SU-DHL-6 (cell line): ENCODE data around the gene TRPM3.

Source experiments
- EZH2phosphoT487 ChIP-seq: fragments of 200-600 bp; sonication (generic), shearing (Covaris generic); conservative IDR thresholded peaks from 2 replicates; pipeline ENCODE4 v1.6.1; 2018; ENCODE audit warnings: mild to moderate bottlenecking, antibody characterized with exemption, low read length, moderate library complexity, mixed read lengths
- TF ChIP-seq, protein P1 (sequence below): fragments of 200-600 bp; sonication (generic); IDR thresholded peaks from one replicate; pipeline ENCODE4 v1.5.1; 2017; ENCODE audit warnings: antibody characterized with exemption, mild to moderate bottlenecking, low read length, moderate library complexity; ENCODE audit not compliant: insufficient read depth, poor library complexity, severe bottlenecking

DNA sequence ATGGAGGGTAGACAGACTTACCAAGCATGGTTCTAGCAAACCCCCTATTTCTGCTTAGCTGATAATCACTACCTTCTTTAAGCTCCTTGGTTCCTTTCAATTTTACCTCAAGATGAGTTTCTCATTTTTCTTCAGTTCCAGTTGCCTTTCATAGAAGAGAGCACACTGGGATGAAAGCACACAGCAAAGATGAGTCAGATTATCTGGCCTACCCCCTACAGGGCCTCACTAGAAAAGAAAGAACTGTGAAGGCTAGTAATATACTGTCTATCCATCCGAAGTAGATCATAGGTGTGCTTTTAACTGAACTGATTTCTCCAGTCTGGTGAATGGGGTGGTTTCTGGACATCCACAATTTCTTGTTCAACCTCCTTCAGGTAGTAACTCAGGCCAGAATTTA, 122.5 kb downstream of the TRPM3 start:
- TF ChIP-seq, protein P1, sequence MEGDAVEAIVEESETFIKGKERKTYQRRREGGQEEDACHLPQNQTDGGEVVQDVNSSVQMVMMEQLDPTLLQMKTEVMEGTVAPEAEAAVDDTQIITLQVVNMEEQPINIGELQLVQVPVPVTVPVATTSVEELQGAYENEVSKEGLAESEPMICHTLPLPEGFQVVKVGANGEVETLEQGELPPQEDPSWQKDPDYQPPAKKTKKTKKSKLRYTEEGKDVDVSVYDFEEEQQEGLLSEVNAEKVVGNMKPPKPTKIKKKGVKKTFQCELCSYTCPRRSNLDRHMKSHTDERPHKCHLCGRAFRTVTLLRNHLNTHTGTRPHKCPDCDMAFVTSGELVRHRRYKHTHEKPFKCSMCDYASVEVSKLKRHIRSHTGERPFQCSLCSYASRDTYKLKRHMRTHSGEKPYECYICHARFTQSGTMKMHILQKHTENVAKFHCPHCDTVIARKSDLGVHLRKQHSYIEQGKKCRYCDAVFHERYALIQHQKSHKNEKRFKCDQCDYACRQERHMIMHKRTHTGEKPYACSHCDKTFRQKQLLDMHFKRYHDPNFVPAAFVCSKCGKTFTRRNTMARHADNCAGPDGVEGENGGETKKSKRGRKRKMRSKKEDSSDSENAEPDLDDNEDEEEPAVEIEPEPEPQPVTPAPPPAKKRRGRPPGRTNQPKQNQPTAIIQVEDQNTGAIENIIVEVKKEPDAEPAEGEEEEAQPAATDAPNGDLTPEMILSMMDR: no peak
- no peak for TF ChIP-seq EZH2phosphoT487
